Right atrium auricular region (tissue), 2 donors: ENCODE results near the gene EDEM3. TPM values are rescaled to one million over a fixed set of nuclear protein-coding genes. Genes with fewer than 3 reads are reported as not detected.
"Not testable (repeated sequence)": the region's sequence is repeated elsewhere in the genome, so short reads cannot be mapped to it uniquely, and the experiment has no call there.

ENCODE experiments used
- DNase-seq: peaks from one replicate; pipeline ENCODE4 v3.0.0-alpha.2; 2019; ENCODE audit warnings: low spot score
- H3K27ac ChIP-seq, 2 donors: fragments of 200-600 bp; sonication (generic); 1 replicate in 1 of 2; 2 replicates in 1 of 2; pipeline ENCODE4 v1.5.1; 2016 to 2019
- H3K27me3 ChIP-seq, 2 donors: fragments of 200-600 bp; sonication (generic); one replicate each; pipeline versions ENCODE4 v1.5.1 to v1.6.0; 2017 to 2019
- H3K36me3 ChIP-seq: fragments of 200-600 bp; sonication (generic); one replicate; pipeline ENCODE4 v1.5.1; 2016
- H3K4me1 ChIP-seq, 2 donors: fragments of 200-600 bp; sonication (generic); one replicate each; pipeline versions ENCODE4 v1.5.1 to v1.6.0; 2017 to 2019
- H3K4me3 ChIP-seq, 2 donors: fragments of 200-600 bp; sonication (generic); 1 replicate in 1 of 2; 2 replicates in 1 of 2; pipeline ENCODE4 v1.5.1; 2017 to 2019; ENCODE audit warnings: mild to moderate bottlenecking in 1 of 2, moderate library complexity in 1 of 2
- H3K9me3 ChIP-seq, 2 donors: fragments of 200-600 bp; sonication (generic); one replicate each; pipeline ENCODE4 v1.5.1; 2019
- CTCF ChIP-seq, 2 donors: fragments of 200-600 bp; sonication (generic); IDR thresholded peaks; one replicate each; pipeline ENCODE4 v1.5.1; 2019; ENCODE audit warnings: antibody characterized with exemption in 2 of 2
- total RNA-seq, 2 donors: library from RNA; depleted of rRNA; stranded (reverse); fragments of >200 nt; gene quantifications; one replicate each; pipeline ENCODE4 v1.1.0, GENCODE V29; 2016

EDEM3 gene
- total RNA-seq, 2 donors from 2014 or later, result 18.1 to 30.0 TPM

GRCh38 chr1:184768467-184768866, 13.8 kb upstream of the EDEM3 start:
- Histone ChIP-seq H3K4me1 (no peaks in the 10 kb centered on the region), H3K27me3 (no peaks in the 10 kb centered on the region), H3K4me3 (no peak overlapping the region), H3K36me3 (no peaks in the 10 kb centered on the region), H3K9me3 (no peaks in the 10 kb centered on the region), H3K27ac (no peak overlapping the region)
- TF ChIP-seq CTCF (IDR thresholded peaks at IDR 0.05), result no peak
- no peak for DNase-seq

- Histone ChIP-seq H3K27ac (no peak overlapping the region), H3K4me3 (no peak overlapping the region), H3K27me3 (no peaks in the 10 kb centered on the region), H3K4me1 (no peaks in the 10 kb centered on the region), H3K36me3 (no peaks in the 10 kb centered on the region), H3K9me3 (no peaks in the 10 kb centered on the region)
- no peak for DNase-seq
- TF ChIP-seq CTCF (IDR thresholded peaks at IDR 0.05), result no peak
Observed at GRCh38 chr1:184767591-184767990, 12.9 kb upstream of the EDEM3 start.

- DNase-seq, result no peak
- no peak for TF ChIP-seq CTCF (IDR thresholded peaks at IDR 0.05)
Observed at GRCh38 chr1:184764483-184764882, 9.8 kb upstream of the EDEM3 start.

GRCh38 chr1:184763520-184763919, 8.9 kb upstream of the EDEM3 start:
- not testable (repeated sequence) for H3K4me3 ChIP-seq, H3K27ac ChIP-seq, H3K4me1 ChIP-seq, DNase-seq, H3K27me3 ChIP-seq, H3K9me3 ChIP-seq, H3K36me3 ChIP-seq

More at GRCh38 chr1:184764483-184764882, 9.8 kb upstream of the EDEM3 start:
- no peaks in the 10 kb centered on the region for H3K4me1 ChIP-seq
- no peaks in the 10 kb centered on the region for H3K9me3 ChIP-seq
- no peaks in the 10 kb centered on the region for H3K36me3 ChIP-seq
- H3K4me3 ChIP-seq, result no peak overlapping the region
- H3K27ac ChIP-seq, result no peak overlapping the region
- no peaks in the 10 kb centered on the region for H3K27me3 ChIP-seq

- H3K27ac ChIP-seq, result no peak overlapping the region
- no peaks in the 10 kb centered on the region for H3K27me3 ChIP-seq
- DNase-seq, result no peak
- no peaks in the 10 kb centered on the region for H3K4me1 ChIP-seq
- no peak for TF ChIP-seq CTCF (IDR thresholded peaks at IDR 0.05)
- no peak overlapping the region for H3K4me3 ChIP-seq
- no peaks in the 10 kb centered on the region for H3K36me3 ChIP-seq
- no peaks in the 10 kb centered on the region for H3K9me3 ChIP-seq
Observed at GRCh38 chr1:184761969-184762485, 7.4 kb upstream of the EDEM3 start.

- Histone ChIP-seq H3K36me3 (no peaks in the 10 kb centered on the region), H3K4me1 (peaks cover 0 to 6% of the 10 kb centered on the region in 2 donors), H3K27ac (no peak overlapping the region), H3K9me3 (no peaks in the 10 kb centered on the region), H3K4me3 (no peak overlapping the region), H3K27me3 (no peaks in the 10 kb centered on the region)
- TF ChIP-seq CTCF (IDR thresholded peaks at IDR 0.05), result no peak
- no peak for DNase-seq
Observed at GRCh38 chr1:184759651-184760050, 5.0 kb upstream of the EDEM3 start.
